HG02840 (cell line): Measurements from ENCODE around the gene COMMD7.

Experiments
- ATAC-seq: cut with Tn5 transposase; IDR thresholded peaks from one replicate; pipeline ENCODE4 v1.9.1; 2021; ENCODE audit warnings: mild to moderate bottlenecking, moderate library complexity, moderate number of reproducible peaks; ENCODE audit not compliant: unreplicated experiment, low FRiP score

The COMMD7 gene

GRCh38 chr20:32743237-32744112 lies at the start of gene COMMD7:
Gene COMMD7 (minus strand): TSS chr20:32743467. CDS start chr20:32743391, 76 bp downstream.
- ATAC-seq: no peak

DNA sequence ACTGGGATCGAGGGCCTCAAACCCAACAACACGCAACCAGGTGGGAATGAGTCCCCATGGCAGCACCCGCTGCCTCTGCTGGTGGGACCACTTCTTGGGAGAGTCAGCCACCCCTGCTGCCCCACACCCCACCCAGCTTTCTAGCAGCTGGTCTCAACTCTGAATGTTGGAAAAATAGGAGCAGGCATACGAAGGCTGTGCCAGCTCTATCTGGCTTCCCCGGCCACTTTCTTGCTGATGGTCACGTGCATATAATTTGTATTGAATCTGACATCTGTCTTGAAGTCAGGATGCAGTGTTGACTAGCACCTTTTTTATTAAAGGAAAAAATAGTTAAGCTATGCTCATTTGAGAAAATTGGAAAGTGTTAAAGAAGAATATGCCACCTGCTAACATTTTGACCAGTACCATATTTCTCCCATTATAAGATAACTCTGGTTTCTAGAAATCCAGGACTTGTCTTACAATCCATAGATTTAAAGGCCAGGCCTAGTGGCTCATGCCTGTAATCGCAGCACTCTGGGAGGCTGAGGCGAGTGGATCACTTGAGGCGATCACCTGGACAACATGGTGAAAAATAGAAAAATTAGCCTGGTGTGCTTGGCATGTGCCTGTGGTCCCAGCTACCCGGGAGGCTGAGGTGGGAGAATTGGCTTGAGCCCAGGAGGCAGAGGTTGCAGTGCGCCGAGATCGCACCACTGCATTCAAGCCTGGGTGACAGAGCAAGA lies 49.6 kb upstream of the COMMD7 start:
- no peak for ATAC-seq

- ATAC-seq: no peak
Observed at GRCh38 chr20:32792316-32792715, 49.0 kb upstream of the COMMD7 start.

DNA sequence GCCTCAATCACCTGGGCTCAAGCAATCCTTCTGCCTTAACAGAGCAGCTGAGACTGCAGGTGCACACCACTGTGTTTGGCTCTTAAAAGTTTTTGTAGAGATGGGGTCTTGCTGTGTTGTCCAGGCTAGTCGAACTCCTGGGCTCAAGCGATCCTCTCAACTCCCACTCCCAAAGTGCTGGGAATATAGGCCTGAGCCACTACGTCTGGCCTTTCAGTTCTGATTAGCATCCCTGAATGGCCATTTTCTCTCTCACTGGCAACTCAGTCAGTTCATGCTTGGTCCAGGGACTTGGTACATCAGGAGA lies 47.4 kb upstream of the COMMD7 start:
- no peak for ATAC-seq

DNA sequence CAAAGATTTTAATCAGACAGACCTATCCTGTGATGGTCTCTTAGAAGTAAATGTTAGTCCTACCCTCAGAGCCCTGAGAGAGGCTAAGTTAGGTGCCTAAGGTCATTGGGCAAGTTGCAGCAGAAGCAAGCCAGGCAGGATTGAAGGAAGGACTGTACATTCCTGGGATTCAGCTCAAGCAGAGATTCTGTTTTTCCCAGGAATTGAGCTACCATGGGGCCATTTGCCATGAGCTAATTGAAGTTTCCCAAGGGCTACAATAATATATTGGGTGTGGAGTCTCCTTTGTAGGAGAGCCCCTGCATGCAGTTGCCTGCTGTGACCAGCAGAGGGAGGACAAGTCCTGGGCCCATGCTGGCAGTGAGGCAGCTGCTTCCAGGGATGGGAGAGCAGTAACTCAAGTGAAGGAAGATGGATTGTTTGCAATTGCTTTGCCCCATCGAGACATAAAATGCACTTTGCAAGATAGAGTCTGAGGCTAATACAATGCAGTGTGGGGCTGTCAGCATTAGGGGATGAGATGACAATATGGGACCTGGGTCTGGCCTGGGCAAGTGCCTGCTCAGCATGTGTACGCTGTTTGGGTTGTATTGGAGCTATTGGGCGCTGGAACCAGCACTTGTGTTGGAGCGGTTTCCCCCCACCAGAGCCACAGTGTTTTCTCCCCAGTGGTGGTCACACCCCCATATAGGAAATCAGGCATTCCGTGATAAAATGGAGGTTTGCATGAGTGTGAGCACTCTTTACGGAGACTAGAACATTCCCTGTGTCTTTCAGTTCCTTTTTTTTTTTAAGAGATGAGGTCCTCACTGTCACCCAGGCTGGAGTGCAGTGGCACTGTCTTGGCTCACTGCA lies 46.9 kb upstream of the COMMD7 start:
- no peak for ATAC-seq

DNA sequence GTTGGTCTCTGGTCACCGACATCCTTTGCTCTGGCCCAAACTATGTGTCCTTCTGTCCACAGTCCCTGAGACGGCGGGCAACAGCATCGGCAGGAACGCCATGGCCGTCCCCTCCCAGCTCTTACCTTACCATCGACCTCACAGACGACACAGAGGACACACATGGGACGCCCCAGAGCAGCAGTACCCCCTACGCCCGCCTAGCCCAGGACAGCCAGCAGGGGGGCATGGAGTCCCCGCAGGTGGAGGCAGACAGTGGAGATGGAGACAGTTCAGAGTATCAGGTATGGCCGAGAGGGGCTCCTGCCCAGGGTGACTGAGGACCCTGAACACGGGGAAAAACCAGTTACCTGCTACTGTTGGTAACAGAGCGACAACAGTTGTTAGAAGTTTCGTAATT lies 43.9 kb upstream of the COMMD7 start:
- no peak for ATAC-seq

GRCh38 chr20:32786059-32786760 lies 42.9 kb upstream of the COMMD7 start:
- no peak for ATAC-seq

- ATAC-seq: no peak
Observed at GRCh38 chr20:32784369-32785080, 41.3 kb upstream of the COMMD7 start.

DNA sequence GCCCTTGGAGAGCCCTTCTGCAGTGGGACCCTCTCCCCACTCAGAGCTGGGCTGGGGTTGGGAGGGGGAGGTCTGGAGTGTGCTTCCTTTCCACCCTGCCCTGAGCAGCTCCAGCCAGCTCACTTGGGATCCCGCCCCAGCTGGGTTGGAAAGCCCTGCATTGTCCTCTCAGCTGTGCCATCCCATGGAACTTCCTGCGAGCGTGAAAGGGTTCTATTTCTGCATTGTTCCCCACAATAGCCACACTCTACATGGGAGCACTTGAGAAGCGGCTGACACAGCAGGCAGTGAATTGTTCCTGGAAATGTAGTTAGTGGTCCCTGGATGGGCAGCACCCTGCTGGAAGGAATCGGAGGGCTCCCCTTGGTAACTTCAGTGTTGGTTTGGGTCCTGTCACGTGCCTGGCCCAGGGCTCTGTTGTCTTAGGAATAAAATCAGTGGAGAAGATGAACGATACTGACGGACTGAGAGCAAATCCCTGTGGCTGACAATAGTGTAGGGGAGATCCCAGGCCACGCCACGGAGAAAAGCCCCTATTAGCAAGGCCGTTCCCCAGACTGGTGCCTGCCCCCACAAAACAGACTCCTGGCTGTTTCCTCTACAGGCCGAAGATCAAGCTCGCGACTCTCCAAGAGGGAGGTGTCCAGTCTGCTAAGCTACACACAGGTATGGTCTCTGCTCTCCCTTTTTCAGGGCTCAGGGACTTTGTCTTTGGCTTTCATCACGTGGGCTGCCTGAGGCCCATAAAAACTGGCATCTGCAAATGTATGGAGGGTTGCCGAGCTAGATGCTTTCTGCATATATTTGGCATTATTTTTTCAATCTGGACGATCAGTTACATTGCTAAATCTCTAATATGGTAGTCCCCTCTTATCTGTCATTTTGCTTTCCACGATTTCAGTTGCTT lies 37.7 kb upstream of the COMMD7 start:
- no peak for ATAC-seq

DNA sequence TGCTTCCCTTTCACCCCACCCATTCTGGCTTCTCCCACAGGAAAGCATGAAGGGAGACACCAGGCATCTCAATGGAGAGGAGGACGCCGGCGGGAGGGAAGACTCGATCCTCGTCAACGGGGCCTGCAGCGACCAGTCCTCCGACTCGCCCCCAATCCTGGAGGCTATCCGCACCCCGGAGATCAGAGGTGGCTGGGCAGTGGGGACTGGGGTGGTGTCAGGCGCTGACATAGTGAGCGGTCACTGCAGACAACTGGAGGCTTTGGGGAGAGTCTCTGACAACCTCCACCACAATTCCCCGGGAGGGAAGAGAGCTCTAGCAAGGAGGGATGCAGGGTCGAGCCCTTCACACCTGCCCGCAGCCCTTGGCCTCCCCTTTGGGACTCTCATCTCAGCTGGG lies 37.0 kb upstream of the COMMD7 start:
- ATAC-seq: no peak

DNA sequence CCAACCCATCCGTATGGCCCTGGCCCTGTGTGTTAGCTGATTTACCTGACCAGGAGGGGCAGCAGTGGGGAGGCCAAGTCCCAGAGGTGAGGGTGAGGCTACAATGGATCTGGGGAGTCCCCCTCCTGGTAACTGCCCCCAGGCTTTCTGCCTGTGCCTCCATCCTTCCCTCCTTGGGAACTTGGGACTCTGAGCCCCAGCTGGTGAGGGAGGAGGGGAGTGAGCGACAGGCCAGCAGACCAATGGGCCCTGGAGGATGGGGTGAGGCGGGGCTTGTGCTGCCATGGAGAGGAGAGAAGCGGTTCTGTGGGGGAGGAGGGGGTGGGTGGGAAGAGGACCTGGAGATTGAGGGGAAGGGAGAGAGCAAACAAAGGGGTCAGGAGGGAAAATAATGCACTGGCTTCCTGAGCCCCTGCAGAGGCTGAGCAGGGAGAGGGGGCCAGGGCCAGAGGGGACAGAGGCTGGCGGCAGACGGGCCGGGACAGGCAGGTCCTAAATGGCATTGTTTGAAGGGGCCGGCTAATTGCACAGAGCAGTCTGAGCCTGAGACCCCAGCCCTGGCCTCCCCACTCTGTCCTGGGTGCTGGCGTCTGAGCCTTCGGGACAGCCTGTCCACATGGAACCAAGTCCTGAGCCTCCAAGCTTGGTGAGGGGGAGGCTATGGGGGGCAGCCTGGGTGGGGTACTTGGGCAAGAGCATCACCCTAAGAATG lies 36.4 kb upstream of the COMMD7 start:
- no peak for ATAC-seq

DNA sequence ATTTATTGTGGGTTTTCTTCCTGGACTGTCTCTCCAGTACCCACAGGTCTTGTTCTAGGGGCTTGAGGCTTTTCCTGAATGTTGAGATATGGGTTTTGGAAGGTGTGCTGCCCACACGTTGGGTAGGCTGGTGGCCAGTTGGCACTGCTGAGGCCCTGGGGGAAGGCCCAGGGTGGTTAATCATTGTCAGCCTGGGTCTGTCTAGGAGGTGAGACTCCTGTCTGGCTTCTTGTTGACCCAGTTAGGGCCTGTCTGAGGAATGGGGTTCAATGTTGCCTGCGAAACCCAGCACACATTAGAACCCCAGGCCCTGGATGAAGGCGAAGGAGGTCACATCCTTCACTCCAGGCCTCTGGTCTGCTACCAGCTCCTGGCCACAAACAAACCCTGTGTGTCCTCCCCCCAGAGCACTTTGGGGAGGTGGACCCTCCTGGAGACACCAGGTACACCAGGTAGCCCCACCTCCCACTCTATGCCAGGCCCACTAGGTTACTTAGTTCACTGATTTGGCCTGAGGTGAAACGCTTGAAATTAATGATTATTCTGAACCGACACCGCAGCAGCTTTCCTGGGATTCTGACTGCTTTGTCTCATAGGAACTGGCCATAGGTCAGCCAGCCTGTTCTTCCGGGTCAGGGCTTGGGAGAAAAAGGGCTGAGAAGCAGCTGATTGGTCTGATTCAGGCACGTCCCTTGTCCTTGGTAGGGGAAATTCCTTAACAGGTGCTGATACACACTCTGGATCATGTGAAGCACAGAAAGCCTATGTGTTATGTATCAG lies 34.1 kb upstream of the COMMD7 start:
- ATAC-seq: no peak

DNA sequence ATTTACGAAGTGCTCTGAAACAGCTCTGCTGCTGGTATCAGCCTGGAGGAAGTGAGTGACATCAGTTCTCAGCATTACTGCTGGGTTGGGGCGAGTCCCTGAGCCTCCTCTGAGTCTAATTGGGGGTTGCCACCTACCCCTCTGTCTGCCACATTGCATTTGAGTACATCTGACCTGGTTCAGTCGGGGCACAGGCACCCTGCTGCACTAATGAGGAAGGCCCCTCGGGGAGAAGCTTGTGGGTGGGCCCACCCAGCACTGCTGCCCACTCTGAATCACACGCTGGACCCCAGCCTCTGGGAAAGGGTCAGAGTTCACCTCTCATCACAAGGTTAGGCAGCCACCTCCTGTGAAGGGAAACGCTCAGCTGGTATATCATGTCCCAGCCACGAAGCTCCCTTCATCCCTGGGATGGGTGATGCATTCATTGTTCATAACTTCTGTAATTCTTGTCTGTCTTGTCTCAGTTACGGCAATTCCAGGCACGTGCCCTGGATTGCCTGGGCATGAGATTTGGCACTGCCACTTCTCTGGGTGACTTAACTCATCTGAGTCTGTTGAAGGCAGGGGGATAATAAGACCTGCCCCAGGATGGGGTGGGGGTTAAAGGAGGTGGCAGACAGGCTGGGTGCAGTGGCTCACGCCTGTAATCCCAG lies 32.2 kb upstream of the COMMD7 start:
- no peak for ATAC-seq

- no peak for ATAC-seq
Observed at GRCh38 chr20:32773855-32774254, 30.6 kb upstream of the COMMD7 start.

DNA sequence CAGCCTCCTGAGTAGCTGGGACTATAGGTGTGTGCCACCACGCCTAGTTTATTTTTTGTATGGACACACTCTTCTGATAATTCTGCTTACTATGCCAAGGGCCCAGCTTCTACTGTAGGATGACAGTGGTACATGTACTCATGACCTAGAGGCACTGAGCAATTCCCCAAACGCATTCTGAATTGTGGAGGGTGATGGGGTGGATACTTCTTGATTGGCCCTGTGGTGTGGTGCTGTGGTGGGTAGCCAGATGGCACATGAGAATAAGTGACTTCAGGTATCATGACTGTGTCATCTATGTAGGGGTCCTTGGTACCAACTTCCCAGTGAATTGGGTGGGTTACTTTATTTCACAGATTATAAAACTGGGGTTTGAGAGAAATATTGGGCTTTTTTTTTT lies 30.0 kb upstream of the COMMD7 start:
- no peak for ATAC-seq

DNA sequence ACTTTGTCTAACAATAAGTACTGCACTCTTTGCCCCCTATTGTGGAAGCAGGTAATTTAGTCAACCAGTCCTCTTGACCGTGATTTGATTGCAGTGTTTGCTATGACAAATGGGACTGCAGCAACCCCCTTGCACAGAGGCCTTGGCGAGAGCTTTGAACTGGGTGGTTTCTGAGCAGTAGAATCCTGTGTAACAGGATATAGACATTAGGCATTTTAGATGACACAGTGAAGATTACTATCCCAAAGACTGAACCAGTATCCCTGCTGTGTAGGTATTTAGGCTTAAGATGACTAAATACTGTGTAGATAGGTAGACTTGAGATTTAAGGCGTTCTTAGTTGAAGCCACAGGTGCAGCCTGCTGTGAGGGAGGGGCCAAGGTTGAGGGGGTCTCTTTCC lies 28.8 kb upstream of the COMMD7 start:
- ATAC-seq: no peak
